GM15510 (cell line): ENCODE measurements around the gene SLC16A3.

Experiments
- POLR2A ChIP-seq: IDR thresholded peaks from 3 replicates; pipeline ENCODE4 v1.6.1; 2011; ENCODE audit warnings: borderline replicate concordance; ENCODE audit not compliant: insufficient read length; ENCODE audit errors: extremely low read depth

SLC16A3 gene

GRCh38 chr17:82256242-82256885, 27.5 kb downstream of the SLC16A3 start:
- no peak for TF ChIP-seq POLR2A

DNA sequence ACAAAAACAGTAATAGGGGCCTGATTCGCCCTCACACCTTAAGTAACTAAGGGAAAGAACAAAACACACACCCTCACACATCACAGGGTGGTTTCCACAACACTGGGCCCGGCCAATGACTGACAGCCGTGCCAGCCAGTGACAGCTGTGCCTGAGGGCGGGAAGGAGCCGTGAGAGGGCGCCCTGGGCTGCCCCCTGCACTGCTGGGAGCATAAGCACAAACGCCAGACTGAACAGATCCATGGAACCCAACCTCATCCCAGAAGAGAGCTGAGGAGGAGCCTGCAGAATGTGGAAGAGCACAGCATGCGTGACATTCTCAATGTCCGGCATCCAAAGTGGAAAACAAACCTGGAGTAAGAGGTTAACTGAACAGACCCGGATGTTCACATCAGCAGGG, 28.6 kb downstream of the SLC16A3 start:
- no peak for TF ChIP-seq POLR2A

DNA sequence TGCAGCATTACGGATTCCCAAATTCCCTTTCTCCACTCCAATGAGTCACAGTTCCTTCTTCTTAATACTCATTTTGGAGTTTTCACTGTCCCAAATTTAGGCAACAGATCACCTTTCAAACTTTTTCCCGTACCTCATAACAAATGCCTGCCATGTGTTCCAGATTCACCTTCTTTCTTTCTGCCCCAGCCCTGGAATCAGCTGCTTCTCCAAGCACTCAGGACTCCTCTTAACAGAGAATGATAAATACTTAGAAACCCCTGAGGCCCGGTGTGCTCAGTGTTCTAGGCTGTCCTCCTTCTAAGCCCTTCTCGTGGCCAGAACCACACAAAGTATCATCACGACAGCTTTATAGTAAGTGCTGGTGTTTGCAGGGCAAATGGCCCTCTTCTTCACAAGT, 29.7 kb downstream of the SLC16A3 start:
- TF ChIP-seq POLR2A = no peak

DNA sequence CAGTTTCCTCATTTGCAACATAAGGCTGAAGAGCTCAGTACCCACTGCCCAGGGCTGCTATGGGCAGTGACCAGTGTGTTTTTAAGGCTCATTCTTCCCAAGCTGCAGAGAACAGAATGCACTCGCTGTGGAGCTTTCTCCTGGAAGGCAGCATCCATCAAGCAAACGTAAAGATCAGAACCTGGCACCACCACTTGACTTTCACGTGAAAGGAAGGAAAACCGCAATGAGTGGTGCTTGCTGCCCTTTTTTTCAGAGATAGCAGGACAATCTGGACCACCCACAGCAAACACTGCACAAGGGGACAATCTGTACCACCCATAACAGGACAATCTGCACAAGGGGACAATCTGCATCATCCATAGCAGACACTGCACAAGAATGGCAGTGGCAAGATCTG, 33.5 kb downstream of the SLC16A3 start:
- TF ChIP-seq POLR2A = no peak

DNA sequence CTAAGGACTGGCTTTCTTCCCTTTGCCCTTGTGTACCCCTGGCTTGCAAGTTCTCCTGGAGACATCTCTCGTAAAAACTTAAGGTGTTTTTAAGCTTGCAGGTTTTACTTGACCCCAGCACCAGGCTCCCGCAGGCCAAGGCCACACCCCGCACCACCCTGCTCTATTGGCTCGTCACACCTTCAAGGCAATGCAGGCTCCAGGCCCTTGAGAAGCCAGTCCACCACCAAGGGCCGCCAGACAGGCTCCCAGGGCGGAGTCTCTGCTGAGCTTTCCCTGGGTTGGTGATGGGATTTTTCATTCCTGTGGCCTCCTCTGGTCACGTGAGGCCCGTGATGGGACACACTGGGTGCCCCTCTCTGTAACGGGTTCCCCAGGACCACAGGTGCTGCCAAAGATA, 34.8 kb downstream of the SLC16A3 start:
- TF ChIP-seq POLR2A = no peak

GRCh38 chr17:82266142-82266541, 37.3 kb downstream of the SLC16A3 start:
- no peak for TF ChIP-seq POLR2A

DNA sequence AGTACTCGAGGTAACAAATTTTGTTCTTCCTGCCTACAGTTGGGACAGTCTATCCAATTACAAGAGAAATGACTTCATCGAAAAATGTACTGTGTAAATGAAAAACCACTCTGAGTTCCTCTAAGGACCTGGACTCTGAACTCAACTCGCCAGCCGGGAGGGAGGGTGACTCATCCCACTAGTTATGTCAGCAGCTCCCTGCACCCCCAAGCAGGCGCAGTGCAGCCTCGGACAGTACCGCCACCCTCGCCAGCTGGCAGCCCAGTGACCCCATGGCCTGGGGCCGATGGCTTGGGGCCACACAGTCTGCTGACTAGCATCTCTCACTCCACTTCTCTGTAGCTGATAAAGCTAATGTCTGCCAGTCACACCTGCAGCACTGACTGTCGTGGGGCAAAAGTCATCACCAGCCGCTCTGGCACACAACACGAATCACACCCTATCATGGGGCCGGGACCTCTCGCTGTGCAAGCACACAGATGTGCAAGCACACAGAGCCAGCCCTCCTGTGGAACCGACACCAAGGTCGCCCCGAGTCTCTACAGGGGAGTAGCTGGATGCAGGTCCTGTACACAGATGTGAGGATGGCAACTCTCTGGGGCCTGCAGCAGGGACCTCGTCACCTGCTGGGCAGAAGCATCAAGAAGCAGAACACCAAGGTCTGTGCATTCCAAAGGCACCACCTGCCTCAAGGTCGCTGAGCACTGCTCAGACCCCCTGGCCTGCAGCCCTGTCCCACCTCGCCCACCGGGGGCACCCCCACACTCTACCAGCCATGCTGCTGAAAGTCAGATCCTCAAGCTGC, 38.9 kb downstream of the SLC16A3 start:
- TF ChIP-seq POLR2A = no peak

DNA sequence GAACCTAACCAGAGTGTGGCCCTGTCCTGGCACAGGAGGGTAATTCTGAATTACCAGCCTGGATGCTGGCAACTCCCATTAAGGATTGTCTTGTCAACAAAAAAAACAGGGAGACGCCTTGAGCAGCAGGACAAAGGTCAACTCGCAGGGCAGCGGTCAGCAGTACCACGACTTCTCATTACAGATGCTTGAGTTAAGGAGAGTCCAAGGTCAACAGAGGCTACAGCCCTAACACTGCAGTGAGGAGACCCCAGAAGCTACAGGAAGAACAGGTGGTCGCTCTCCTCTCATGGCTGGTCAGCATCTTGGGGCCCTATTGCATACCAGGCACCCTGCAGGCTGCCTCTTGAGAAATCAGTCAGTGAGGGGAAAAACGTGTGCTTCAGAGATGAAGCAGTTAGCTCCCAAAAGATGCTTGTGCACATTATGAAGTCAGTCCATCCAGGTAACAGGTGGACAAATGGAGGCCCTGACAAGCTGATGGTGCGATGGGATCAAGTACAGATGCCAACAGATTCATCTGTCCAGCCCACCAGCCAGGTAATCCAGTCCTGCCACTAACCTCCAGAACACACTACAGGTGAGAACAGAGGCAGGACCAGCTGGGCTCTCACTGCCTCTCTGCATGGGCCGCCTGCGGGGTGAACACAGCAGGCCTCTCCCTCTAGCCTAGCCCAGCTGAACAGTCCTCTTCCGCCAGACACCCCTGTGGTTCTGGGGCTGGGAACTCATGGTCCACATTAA, 40.5 kb downstream of the SLC16A3 start:
- TF ChIP-seq POLR2A = no peak

- no peak for TF ChIP-seq POLR2A
Measured at GRCh38 chr17:82269882-82270500, 41.1 kb downstream of the SLC16A3 start.

- TF ChIP-seq POLR2A = no peak
Measured at GRCh38 chr17:82270651-82271050, 41.8 kb downstream of the SLC16A3 start.

DNA sequence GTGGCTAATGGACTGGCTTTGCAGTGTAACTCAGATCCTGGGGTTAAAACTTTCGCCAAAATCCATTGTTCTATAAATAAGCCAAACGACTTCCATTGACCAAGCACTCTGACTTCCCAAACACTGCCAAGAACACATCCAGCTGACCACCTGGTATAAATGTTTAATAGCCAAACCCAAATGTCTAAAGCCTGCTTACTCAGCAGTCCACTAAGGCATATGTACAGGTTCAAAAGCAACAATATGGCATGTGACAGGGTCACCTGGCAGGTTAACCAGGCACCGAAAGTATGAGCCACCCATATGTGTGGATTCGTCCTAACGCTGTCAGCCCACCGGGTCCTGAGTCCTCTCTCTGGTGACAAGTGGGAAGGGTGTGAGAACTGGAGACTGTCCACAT, 42.6 kb downstream of the SLC16A3 start:
- no peak for TF ChIP-seq POLR2A

- no peak for TF ChIP-seq POLR2A
Measured at GRCh38 chr17:82272495-82273326, 43.9 kb downstream of the SLC16A3 start.

- peak; percentile 69 for TF ChIP-seq POLR2A
Measured at GRCh38 chr17:82273327-82274133, 44.7 kb downstream of the SLC16A3 start, which contains the start of gene CSNK1D. TSS of gene CSNK1D (minus strand) at chr17:82273700. CDS start at chr17:82273381, 319 bp downstream.
